ENCODE measurements around the gene MTAP. TPM values are rescaled to one million over a fixed set of nuclear protein-coding genes. Genes with fewer than 3 reads are reported as not detected.

Gene MTAP
- polyA plus RNA-seq, 1 donor (not counting 4 experiments of a cell fraction or from before 2014, with no cell fraction given) = 48.7 TPM

- Histone ChIP-seq H3K4me3 (ENCODE audit: control insufficient read depth in 2 of 3, extremely low read depth in 1 of 3, insufficient read depth in 2 of 3, low read depth in 1 of 3, low read length in 3 of 3) (no peak overlapping the region), H3K9me3 (ENCODE audit: control insufficient read depth, low read depth, low read length) (no peaks in the 10 kb centered on the region), H4K20me1 (ENCODE audit: control insufficient read depth, extremely low read depth, insufficient read depth, low read length) (no peaks in the 10 kb centered on the region), H3K9me1 (ENCODE audit: control insufficient read depth, extremely low read depth, insufficient read depth, low read length) (no peaks in the 10 kb centered on the region), H2AFZ (ENCODE audit: control insufficient read depth, low read length) (no peak overlapping the region), H3K36me3 (ENCODE audit: control insufficient read depth in 2 of 2, extremely low read depth in 1 of 2, insufficient read depth in 2 of 2, low read length in 2 of 2) (peaks cover 21 to 31% of the 10 kb centered on the region in 2 experiments), H3K4me2 (ENCODE audit: control insufficient read depth, extremely low read depth, insufficient read depth, low read depth, low read length) (no peak overlapping the region), H3K9ac (ENCODE audit: control insufficient read depth, extremely low read depth, insufficient read depth, low read length) (no peak overlapping the region), H3K79me2 (ENCODE audit: control insufficient read depth, insufficient read depth, low read length) (no peaks in the 10 kb centered on the region), H3K27ac (ENCODE audit: control insufficient read depth, insufficient read depth, low read length) (no peak overlapping the region), H3K4me1 (ENCODE audit: control insufficient read depth, extremely low read depth, insufficient read depth, low read length) (no peaks in the 10 kb centered on the region), H3K27me3 (ENCODE audit: control insufficient read depth, extremely low read depth, insufficient read depth, low read length) (no peaks in the 10 kb centered on the region)
- dilution Hi-C loops (cut with MboI; ENCODE audit: extremely low pct_ligation_motif_present, low sequenced_read_pairs) = no loop called here
- TF ChIP-seq CTCF (optimal IDR thresholded peaks at IDR 0.05 in 1 of 3, IDR thresholded peaks at IDR 0.05 in 1 of 3, conservative IDR thresholded peaks at IDR 0.05 in 1 of 3; ENCODE audit: extremely low read depth in 1 of 3, insufficient read depth in 2 of 3, low read length in 3 of 3) (no peak), EZH2 (IDR thresholded peaks at IDR 0.05; ENCODE audit: low read length) (no peak)
- DNase-seq (ENCODE audit: low read depth, low spot score) (no peak), FAIRE-seq (no peak)
Measured at GRCh38 chr9:21856301-21857094, 54.1 kb downstream of the MTAP start.

- TF ChIP-seq CTCF (optimal IDR thresholded peaks at IDR 0.05 in 1 of 3, IDR thresholded peaks at IDR 0.05 in 1 of 3, conservative IDR thresholded peaks at IDR 0.05 in 1 of 3; ENCODE audit: extremely low read depth in 1 of 3, insufficient read depth in 2 of 3, low read length in 3 of 3) (no peak), EZH2 (IDR thresholded peaks at IDR 0.05; ENCODE audit: low read length) (no peak)
- H3K9me3 ChIP-seq (ENCODE audit: control insufficient read depth, low read depth, low read length) = no peaks in the 10 kb centered on the region
- H4K20me1 ChIP-seq (ENCODE audit: control insufficient read depth, extremely low read depth, insufficient read depth, low read length) = no peaks in the 10 kb centered on the region
- no peak for DNase-seq (ENCODE audit: low read depth, low spot score)
- H3K9ac ChIP-seq (ENCODE audit: control insufficient read depth, extremely low read depth, insufficient read depth, low read length) = no peak overlapping the region
- dilution Hi-C loops (cut with MboI; ENCODE audit: extremely low pct_ligation_motif_present, low sequenced_read_pairs) = no loop called here
- no peak overlapping the region for H3K4me2 ChIP-seq (ENCODE audit: control insufficient read depth, extremely low read depth, insufficient read depth, low read depth, low read length)
- no peaks in the 10 kb centered on the region for H3K27me3 ChIP-seq (ENCODE audit: control insufficient read depth, extremely low read depth, insufficient read depth, low read length)
- H3K4me1 ChIP-seq (ENCODE audit: control insufficient read depth, extremely low read depth, insufficient read depth, low read length) = no peaks in the 10 kb centered on the region
- no peak for FAIRE-seq
- no peaks in the 10 kb centered on the region for H3K79me2 ChIP-seq (ENCODE audit: control insufficient read depth, insufficient read depth, low read length)
- H3K36me3 ChIP-seq (ENCODE audit: control insufficient read depth in 2 of 2, extremely low read depth in 1 of 2, insufficient read depth in 2 of 2, low read length in 2 of 2) = peaks cover 25 to 30% of the 10 kb centered on the region in 2 experiments
- no peaks in the 10 kb centered on the region for H3K9me1 ChIP-seq (ENCODE audit: control insufficient read depth, extremely low read depth, insufficient read depth, low read length)
- H3K4me3 ChIP-seq (ENCODE audit: control insufficient read depth in 2 of 3, extremely low read depth in 1 of 3, insufficient read depth in 2 of 3, low read depth in 1 of 3, low read length in 3 of 3) = no peak overlapping the region
- no peak overlapping the region for H3K27ac ChIP-seq (ENCODE audit: control insufficient read depth, insufficient read depth, low read length)
- no peak overlapping the region for H2AFZ ChIP-seq (ENCODE audit: control insufficient read depth, low read length)
Measured at GRCh38 chr9:21862871-21863270, 60.4 kb downstream of the MTAP start.
